GM12878 (cell line): ENCODE measurements around the gene SURF4. TPM values are rescaled to one million over a fixed set of nuclear protein-coding genes. Genes with fewer than 3 reads are reported as not detected.
A peak's percentile ranks its signal among the peaks of the same experiment; 100 is the strongest.
"Not testable (repeated sequence)": the region's sequence is repeated elsewhere in the genome, so short reads cannot be mapped to it uniquely, and the experiment has no call there.

Experiments used
- ATAC-seq: fragments of 200-7000 bp; cut with Tn5 transposase; 3 replicates; pipeline ENCODE4 v1.9.1; 2020; ENCODE audit warnings: mild to moderate bottlenecking, moderate library complexity
- BruUV-seq: library from RNA; stranded (reverse); fragments of 400-500 nt; replicated peaks from 2 replicates; lab custom pipeline; 2021; lab: Mats Ljungman, UMichigan
- CTCF ChIA-PET: fragments of 300-600 bp; sonication (Branson Sonifier 250); formaldehyde crosslinking; extraction: SDS; loops from one replicate; lab custom pipeline; 2021; ENCODE audit warnings: inconsistent platforms; lab: Yijun Ruan, JAX
- POLR2A ChIA-PET: fragments of 350-600 bp; formaldehyde crosslinking; extraction: SDS; loops from one replicate; lab custom pipeline; 2021; ENCODE audit warnings: inconsistent platforms; lab: Charles Lee
- RAD21 ChIA-PET: fragments of 300-600 bp; sonication (Branson Sonifier 250); formaldehyde crosslinking; loops from one replicate; lab custom pipeline; 2023; ENCODE audit warnings: antibody characterized with exemption; ENCODE audit not compliant: unreplicated experiment; lab: Charles Lee
- SMC1A ChIA-PET: fragments of 300-600 bp; sonication (Branson Sonifier 250); formaldehyde crosslinking; loops from one replicate; lab custom pipeline; 2023; ENCODE audit not compliant: unreplicated experiment, uncharacterized antibody; lab: Charles Lee
- DNase-seq: peaks from one replicate; pipeline ENCODE4 v3.0.0-alpha.2; 2011; ENCODE audit warnings: low read depth, low spot score
- FAIRE-seq: peaks from 3 replicates; lab custom pipeline; 2011; peaks lifted over from hg19 to GRCh38; lab: Jason Lieb, UNC
- H2AFZ ChIP-seq: 2 replicates; pipeline ENCODE4 v1.6.0; 2011; ENCODE audit warnings: low read depth, low read length, control low read depth; ENCODE audit not compliant: control insufficient read depth
- H3K27ac ChIP-seq: 2 replicates; pipeline ENCODE4 v1.5.1; 2011; ENCODE audit warnings: control low read depth; ENCODE audit not compliant: control insufficient read depth, insufficient read depth
- H3K27me3 ChIP-seq, 2 experiments: replicated peaks in 1 of 2; 2 replicates each; pipeline versions ENCODE4 v1.6.0 to v1.6.1; 2011; ENCODE audit warnings: low read length in 1 of 2; ENCODE audit not compliant: control insufficient read depth in 2 of 2, insufficient read depth in 2 of 2
- H3K36me3 ChIP-seq, 2 experiments: 2 replicates each; pipeline ENCODE4 v1.5.1; 2011; ENCODE audit warnings: low read length in 1 of 2; ENCODE audit not compliant: control insufficient read depth in 2 of 2, insufficient read depth in 2 of 2
- H3K4me1 ChIP-seq: 2 replicates; pipeline ENCODE4 v1.6.1; 2011; ENCODE audit warnings: mild to moderate bottlenecking, low read length, moderate library complexity, mixed read lengths; ENCODE audit not compliant: control insufficient read depth, insufficient read depth
- H3K4me2 ChIP-seq: 2 replicates; pipeline ENCODE4 v1.6.0; 2011; ENCODE audit warnings: control low read depth; ENCODE audit not compliant: control insufficient read depth, insufficient read depth
- H3K4me3 ChIP-seq: fragments of 200-600 bp; sonication (generic); 2 replicates; pipeline ENCODE4 v1.5.1; 2016
- H3K79me2 ChIP-seq: 2 replicates; pipeline ENCODE4 v1.6.0; 2011; ENCODE audit warnings: low read length; ENCODE audit not compliant: control insufficient read depth, insufficient read depth
- H3K9ac ChIP-seq: 2 replicates; pipeline ENCODE4 v1.8.0; 2011; ENCODE audit warnings: low read length, control low read depth, mixed read lengths; ENCODE audit not compliant: control insufficient read depth, insufficient read depth
- H3K9me3 ChIP-seq: replicated peaks from 3 replicates; pipeline ENCODE4 v1.5.1; 2011; ENCODE audit warnings: mild to moderate bottlenecking, low read length; ENCODE audit not compliant: control insufficient read depth, insufficient read depth
- H4K20me1 ChIP-seq: 2 replicates; pipeline ENCODE4 v1.6.0; 2011; ENCODE audit not compliant: control insufficient read depth, insufficient read depth
- CREB1 ChIP-seq: IDR thresholded peaks from 2 replicates; pipeline ENCODE4 v1.6.1; 2012; ENCODE audit warnings: low read depth, mild to moderate bottlenecking, inconsistent platforms
- CTCF ChIP-seq, 3 experiments: IDR thresholded peaks in 2 of 3; conservative IDR thresholded peaks in 1 of 3; 2 replicates each; pipeline ENCODE4 v1.5.1; 2011; ENCODE audit warnings: low read depth in 3 of 3, low read length in 3 of 3, mild to moderate bottlenecking in 3 of 3, control low read depth in 2 of 3, moderate library complexity in 2 of 3, inconsistent platforms in 1 of 3, mixed read lengths in 1 of 3; ENCODE audit not compliant: control insufficient read depth in 2 of 3, insufficient read depth in 1 of 3; ENCODE audit errors: extremely low read depth in 1 of 3
- POLR2AphosphoS2 ChIP-seq: IDR thresholded peaks from 2 replicates; pipeline ENCODE4 v1.6.1; 2011; ENCODE audit warnings: low read depth, mild to moderate bottlenecking, low read length, improper control_type of control experiment, moderate library complexity
- RAD21 ChIP-seq: IDR thresholded peaks from 2 replicates; pipeline ENCODE4 v1.6.1; 2011; ENCODE audit warnings: mild to moderate bottlenecking, low read depth, low read length, moderate library complexity; ENCODE audit not compliant: insufficient read depth
- RUNX3 ChIP-seq: IDR thresholded peaks from 2 replicates; pipeline ENCODE4 v1.6.1; 2012; ENCODE audit warnings: low read length, inconsistent platforms
- WGBS: methylation state at CpG from one replicate; pipeline ENCODE4 v1.1.6; 2016; ENCODE audit warnings: low lambda C conversion rate; ENCODE audit not compliant: insufficient replicate concordance, insufficient coverage; ENCODE audit errors: missing lambda C conversion rate; 5-methylcytosine and 5-hydroxymethylcytosine counted together
- in situ Hi-C: fragments of 300-500 bp; cut with MboI; formaldehyde crosslinking; loops from 9 replicates; pipeline ENCODE4 v1.14.3; 2018; ENCODE audit warnings: mixed read lengths
- intact Hi-C: fragments of 100-400 bp; cut with micrococcal nuclease; formaldehyde crosslinking; loops from one replicate; pipeline ENCODE4 v1.14.2; 2022; ENCODE audit not compliant: unreplicated experiment
- polyA plus RNA-seq, 11 experiments: library from polyadenylated mRNA; depleted of rRNA in 4 of 11; unstranded in 6 of 11; stranded (reverse) in 5 of 11; fragments of >200 nt; fragmentation: Nextera tagmentation in 4 of 11; fragmentation: Illumina TruSeq in 1 of 11; extraction: Ambion mirVana in 4 of 11; extraction: Trizol in 1 of 11; gene quantifications; 1 replicate in 1 of 11; 2 replicates in 10 of 11; pipeline versions ENCODE4 v1.2.1 to v1.2.3, GENCODE V29; 2011 to 2016; ENCODE audit warnings: inconsistent platforms in 2 of 11, missing spikeins in 2 of 11, low read depth in 1 of 11
- total RNA-seq, 4 experiments: library from RNA; depleted of rRNA in 3 of 4; stranded (reverse); fragments of >200 nt in 3 of 4; fragmentation: Illumina TruSeq in 1 of 4; extraction: Trizol in 1 of 4; gene quantifications; 2 replicates each; pipeline versions ENCODE4 v1.2.1 to v1.2.3, GENCODE V29; 2013 to 2021

Gene SURF4
- total and polyA plus RNA-seq, 10 of the 15 experiments (the other 5 are each of a cell fraction or from before 2014, with no cell fraction given) = 6.4 to 134 (median 78.7) TPM

GRCh38 chr9:133329306-133330156 is 46.3 kb downstream of the SURF4 start:
- FAIRE-seq, H4K20me1 ChIP-seq, H2AFZ ChIP-seq, ATAC-seq, H3K4me3 ChIP-seq, H3K9ac ChIP-seq, H3K4me2 ChIP-seq, H3K27me3 ChIP-seq, H3K27ac ChIP-seq, H3K9me3 ChIP-seq, BruUV-seq, in situ Hi-C loops, H3K4me1 ChIP-seq, DNase-seq: not testable (repeated sequence)
- Histone ChIP-seq H3K36me3 (peaks cover 14 to 24% of the 10 kb centered on the region in 2 experiments; a peak in 3 of 4 replicates), H3K79me2 (peaks cover 11% of the 10 kb centered on the region)
- ChIA-PET POLR2A (interaction anchor here (0.6 to 1.2 kb wide), 4 partner anchors 12 to 421 kb away, joined by 3 to 4 read pairs (median 3); partner anchors contain the start of genes SURF1 and SURF2), CTCF (interaction anchor here (0.6 to 2.5 kb wide), 10 partner anchors 18 to 939 kb away, joined by 3 to 29 read pairs (median 4); partner anchors contain the start of genes MED22 and RPL7A), RAD21 (interaction anchor here (0.8 to 1.2 kb wide), 4 partner anchors 44 to 148 kb away, joined by 3 to 4 read pairs (median 3); no protein-coding TSS in a partner anchor), SMC1A (interaction anchor here (1.0 to 2.6 kb wide), 2 partner anchors 26 to 142 kb away, joined by 4 to 21 read pairs; no protein-coding TSS in a partner anchor)
- WGBS = 39% methylated on average over 21 of the region's 21 CpGs
- intact Hi-C loops = loop anchor here (10.0 kb wide), 1 partner anchor 145 kb away; no protein-coding TSS in a partner anchor
- TF ChIP-seq RAD21 (peak; percentile 28; the same call in 1 of the 2 replicates), CTCF (IDR thresholded peaks at IDR 0.05 in 2 of 3, conservative IDR thresholded peaks at IDR 0.05 in 1 of 3; ENCODE audit: control insufficient read depth in 2 of 3, extremely low read depth in 1 of 3, insufficient read depth in 1 of 3, low read depth in 3 of 3, low read length in 3 of 3) (peak; percentile 33 to 54 (median 48); a peak in 4 of 6 replicates), CREB1 (0 out of 2 replicates have a peak, but pooled peaks have one; percentile 12), POLR2AphosphoS2 (0 out of 2 replicates have a peak, but pooled peaks have one; percentile 33), RUNX3 (0 out of 2 replicates have a peak, but pooled peaks have one; percentile 9)
